ENCODE results near the gene TSPY3.
"Not testable (repeated sequence)": the region's sequence is repeated elsewhere in the genome, so short reads cannot be mapped to it uniquely, and the experiment has no call there.

TSPY3 gene, protein sequence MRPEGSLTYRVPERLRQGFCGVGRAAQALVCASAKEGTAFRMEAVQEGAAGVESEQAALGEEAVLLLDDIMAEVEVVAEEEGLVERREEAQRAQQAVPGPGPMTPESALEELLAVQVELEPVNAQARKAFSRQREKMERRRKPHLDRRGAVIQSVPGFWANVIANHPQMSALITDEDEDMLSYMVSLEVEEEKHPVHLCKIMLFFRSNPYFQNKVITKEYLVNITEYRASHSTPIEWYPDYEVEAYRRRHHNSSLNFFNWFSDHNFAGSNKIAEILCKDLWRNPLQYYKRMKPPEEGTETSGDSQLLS

DNA sequence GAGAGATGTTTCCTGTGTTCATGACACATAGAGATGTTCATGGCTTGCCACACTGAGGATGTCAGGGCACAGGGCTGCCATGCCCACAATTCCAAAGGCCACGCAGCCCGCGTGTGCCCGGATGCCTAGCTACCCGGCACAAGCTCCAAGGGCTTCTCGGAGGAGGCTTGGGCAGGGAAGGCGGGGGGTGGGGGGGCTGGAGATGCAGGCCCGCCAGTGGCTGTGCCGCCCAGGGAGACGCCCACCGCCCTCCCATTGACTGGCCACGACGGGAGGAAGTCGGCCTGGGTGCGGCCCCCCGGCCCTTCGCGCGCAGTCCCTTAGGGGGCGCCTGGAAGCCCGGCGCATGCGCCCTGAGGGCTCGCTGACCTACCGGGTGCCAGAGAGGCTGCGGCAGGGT lies at the start of gene TSPY3:
Gene TSPY3 (plus strand): TSS at position 301 of the 400 bp plus-strand sequence. CDS start 46 bp downstream, at position 347.
- DNase-seq (ENCODE audit: low spot score): not testable (repeated sequence)

DNA sequence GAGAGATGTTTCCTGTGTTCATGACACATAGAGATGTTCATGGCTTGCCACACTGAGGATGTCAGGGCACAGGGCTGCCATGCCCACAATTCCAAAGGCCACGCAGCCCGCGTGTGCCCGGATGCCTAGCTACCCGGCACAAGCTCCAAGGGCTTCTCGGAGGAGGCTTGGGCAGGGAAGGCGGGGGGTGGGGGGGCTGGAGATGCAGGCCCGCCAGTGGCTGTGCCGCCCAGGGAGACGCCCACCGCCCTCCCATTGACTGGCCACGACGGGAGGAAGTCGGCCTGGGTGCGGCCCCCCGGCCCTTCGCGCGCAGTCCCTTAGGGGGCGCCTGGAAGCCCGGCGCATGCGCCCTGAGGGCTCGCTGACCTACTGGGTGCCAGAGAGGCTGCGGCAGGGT lies 40.7 kb upstream of the TSPY3 start, which contains the start of gene TSPY8:
Gene TSPY8 (plus strand): TSS at position 301 of the 400 bp plus-strand sequence. CDS start 46 bp downstream, at position 347.
- DNase-seq (ENCODE audit: low spot score): not testable (repeated sequence)

DNA sequence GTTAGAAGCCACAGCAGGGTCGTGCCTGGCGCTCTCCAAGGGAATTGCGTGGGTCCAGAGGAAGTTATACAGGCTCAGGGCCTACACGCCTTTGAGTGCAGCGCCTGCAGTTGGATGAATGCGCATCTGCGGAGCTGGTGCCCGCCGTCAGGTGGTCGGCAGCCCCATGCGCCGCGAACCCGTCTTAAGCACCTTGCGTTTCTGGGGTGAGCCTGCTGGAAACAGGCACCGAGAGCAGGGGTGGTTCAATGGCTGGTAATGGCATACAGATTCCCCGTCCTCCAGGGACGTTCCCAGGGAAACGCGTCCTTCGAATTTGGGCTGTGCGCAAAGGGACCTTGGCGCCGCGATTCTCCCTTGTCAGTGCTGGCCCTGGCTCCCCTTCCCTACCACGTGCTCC lies 1.7 kb upstream of the TSPY3 start:
- DNase-seq (ENCODE audit: low spot score): not testable (repeated sequence)
